A673 (cell line): ENCODE results near the gene TBXT.

Source experiments
- CTCF ChIP-seq: fragments of 300-800, 200-600 bp; sonication (generic); conservative IDR thresholded peaks from 2 replicates; pipeline ENCODE4 v1.5.1; 2017; ENCODE audit warnings: low read depth, mild to moderate bottlenecking, antibody characterized with exemption, low read length, moderate library complexity, mixed read lengths
- EZH2 ChIP-seq: fragments of 200-600 bp; sonication (generic); IDR thresholded peaks from 2 replicates; pipeline ENCODE4 v1.6.1; 2017; ENCODE audit warnings: borderline replicate concordance, low read depth, mild to moderate bottlenecking, mixed read lengths, antibody characterized with exemption, low read length; ENCODE audit not compliant: poor library complexity, severe bottlenecking

GRCh38 chr6:166165558-166166313 lies 1.9 kb downstream of the TBXT start:
- peak; percentile 79 for TF ChIP-seq EZH2
- TF ChIP-seq CTCF, result no peak
